Panc1 (cell line): Measurements from ENCODE around the gene PPP1R14C. TPM values are rescaled to one million over a fixed set of nuclear protein-coding genes. Genes with fewer than 3 reads are reported as not detected.

Experiments
- ATAC-seq: fragments of 200-7000 bp; cut with Tn5 transposase; 2 replicates; pipeline ENCODE4 v1.9.1; 2020; ENCODE audit warnings: mild to moderate bottlenecking, moderate library complexity
- BruUV-seq: library from RNA; stranded (reverse); fragments of 400-500 nt; replicated peaks from 2 replicates; lab custom pipeline; 2021; lab: Mats Ljungman, UMichigan
- CTCF ChIA-PET: fragments of 300-600 bp; sonication (Branson Sonifier 250); formaldehyde crosslinking; loops from one replicate; lab custom pipeline; 2022; ENCODE audit warnings: antibody characterized with exemption; lab: Charles Lee
- POLR2A ChIA-PET: fragments of 300-600 bp; sonication (Branson Sonifier 250); formaldehyde crosslinking; loops from one replicate; lab custom pipeline; 2022; ENCODE audit warnings: antibody characterized with exemption; lab: Charles Lee
- DNase-seq: peaks from one replicate; pipeline ENCODE4 v3.0.0-alpha.2; 2010; ENCODE audit warnings: low read depth, low spot score
- H3K27ac ChIP-seq: 2 replicates; pipeline ENCODE4 v1.5.1; 2011; ENCODE audit warnings: mild to moderate bottlenecking, low read length, inconsistent platforms
- H3K27me3 ChIP-seq: fragments of 200-500 bp; sonication (Bioruptor generic); 2 replicates; pipeline ENCODE4 v1.6.0; 2014; ENCODE audit warnings: low read length, inconsistent platforms; ENCODE audit not compliant: control insufficient read depth, insufficient read depth
- H3K36me3 ChIP-seq: fragments of 200-500 bp; sonication (Bioruptor generic); 2 replicates; pipeline ENCODE4 v1.5.1; 2014; ENCODE audit warnings: inconsistent platforms, mild to moderate bottlenecking, low read length, moderate library complexity; ENCODE audit not compliant: control insufficient read depth, insufficient read depth
- H3K4me1 ChIP-seq: 2 replicates; pipeline ENCODE4 v1.5.1; 2011; ENCODE audit warnings: inconsistent platforms, mild to moderate bottlenecking, low read length, moderate library complexity; ENCODE audit not compliant: control insufficient read depth, insufficient read depth
- H3K4me3 ChIP-seq, 2 experiments: 2 replicates each; pipeline ENCODE4 v1.5.1; 2011 to 2012; ENCODE audit warnings: low read depth in 2 of 2, low read length in 2 of 2, mild to moderate bottlenecking in 2 of 2, inconsistent platforms in 1 of 2, moderate library complexity in 1 of 2
- H3K9me3 ChIP-seq: fragments of 200-500 bp; sonication (Bioruptor generic); 2 replicates; pipeline ENCODE4 v1.5.1; 2014; ENCODE audit warnings: low read depth, mild to moderate bottlenecking, inconsistent platforms, low read length, moderate library complexity; ENCODE audit not compliant: control insufficient read depth, insufficient read depth
- POLR2AphosphoS5 ChIP-seq: IDR thresholded peaks from 2 replicates; pipeline ENCODE4 v1.6.1; 2012; ENCODE audit warnings: mild to moderate bottlenecking, low read depth, low read length, moderate library complexity
- SIN3A ChIP-seq: IDR thresholded peaks from 2 replicates; pipeline ENCODE4 v1.6.1; 2012; ENCODE audit warnings: low read depth, mild to moderate bottlenecking, low read length, moderate library complexity, borderline replicate concordance; ENCODE audit not compliant: insufficient read depth
- TCF7L2 ChIP-seq: IDR thresholded peaks from 2 replicates; pipeline ENCODE4 v1.6.1; 2011; ENCODE audit warnings: mild to moderate bottlenecking, low read depth, low read length, inconsistent platforms
- in situ Hi-C: cut with HindIII; loops from 2 replicates; pipeline ENCODE4 v1.10.0; 2016; ENCODE audit warnings: low sequenced_read_pairs, low pct_unique_long_range_greater_than_20kb
- intact Hi-C: fragments of 100-400 bp; cut with micrococcal nuclease; formaldehyde crosslinking; loops from one replicate; pipeline ENCODE4 v1.10.0; 2022; ENCODE audit not compliant: unreplicated experiment
- total RNA-seq: library from RNA; stranded (reverse); gene quantifications from one replicate; pipeline ENCODE4 v1.2.1, GENCODE V29; 2021; ENCODE audit not compliant: unreplicated experiment
- TF ChIP-seq, protein P1 (sequence below): fragments of 450-650 bp; IDR thresholded peaks from 2 replicates; pipeline ENCODE4 v1.5.1; 2017; ENCODE audit warnings: mild to moderate bottlenecking
- TF ChIP-seq, protein P2 (sequence below), 2 experiments: IDR thresholded peaks; 2 replicates each; pipeline ENCODE4 v1.6.1; 2011 to 2012; ENCODE audit warnings: low read depth in 2 of 2, control low read depth in 1 of 2, low read length in 1 of 2, mild to moderate bottlenecking in 1 of 2, moderate library complexity in 1 of 2; ENCODE audit not compliant: insufficient read depth in 1 of 2

PPP1R14C gene
- total RNA-seq, 1 experiment from 2014 or later = not detected

DNA sequence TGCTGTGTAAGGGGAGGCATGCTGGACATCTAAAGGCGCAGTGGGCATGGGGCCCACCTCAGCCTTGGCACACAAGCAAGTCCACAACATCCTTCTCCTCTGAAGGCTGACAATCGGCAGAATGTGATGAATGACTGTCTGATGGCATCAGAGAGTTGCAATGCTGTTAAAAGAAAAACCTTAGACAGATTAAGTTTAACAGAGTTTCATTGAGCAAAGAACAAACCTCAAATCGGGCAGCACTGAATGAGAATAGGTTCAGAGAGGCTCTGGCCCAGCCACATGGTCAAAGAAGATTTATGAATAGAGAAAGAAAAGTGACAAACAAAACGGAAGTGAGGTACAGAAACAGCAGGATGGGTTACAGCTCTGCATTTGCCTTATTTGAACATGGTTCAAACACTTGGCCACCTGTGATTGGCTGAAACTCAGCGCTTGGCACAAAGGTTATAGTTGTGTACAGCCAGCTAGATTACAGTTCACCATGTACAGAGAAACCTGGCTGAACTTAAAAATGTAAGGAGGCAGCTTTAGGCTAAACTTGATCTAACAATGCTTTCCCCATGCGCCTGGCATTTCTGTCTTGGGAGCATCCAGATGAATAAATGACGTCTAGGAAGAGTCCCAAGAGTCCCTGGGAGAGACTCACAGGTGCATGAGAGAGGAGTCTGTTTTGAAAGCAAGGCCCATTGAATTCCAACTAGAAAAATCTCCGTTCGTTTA lies 127.6 kb downstream of the PPP1R14C start:
- Histone ChIP-seq H3K27ac (no peak overlapping the region), H3K36me3 (no peaks in the 10 kb centered on the region), H3K27me3 (no peaks in the 10 kb centered on the region), H3K9me3 (no peaks in the 10 kb centered on the region), H3K4me3 (no peak overlapping the region), H3K4me1 (no peaks in the 10 kb centered on the region)
- no TSS peak for BruUV-seq
- ATAC-seq (no peak), DNase-seq (no peak)
- POLR2A ChIA-PET = no interaction called here
- TF ChIP-seq SIN3A (no peak), TCF7L2 (no peak), POLR2AphosphoS5 (no peak)
- CTCF ChIA-PET = no interaction called here
- intact Hi-C loops = no loop called here
- in situ Hi-C loops = no loop called here

DNA sequence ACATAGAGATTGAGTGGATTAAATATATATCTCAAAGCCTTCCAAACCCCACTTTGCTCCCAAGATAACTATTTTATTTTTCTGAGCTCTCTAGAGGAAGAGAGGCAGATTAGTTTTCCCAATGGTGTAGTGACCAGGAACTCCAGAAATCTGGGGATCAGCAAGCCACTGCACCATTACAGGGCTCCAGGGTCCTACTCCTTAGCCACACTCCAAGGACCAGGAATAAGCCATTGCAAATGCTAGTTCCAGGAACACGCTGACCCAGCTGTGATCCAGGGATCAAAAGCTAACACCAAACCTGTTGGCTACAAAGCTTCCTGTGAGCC lies 128.3 kb downstream of the PPP1R14C start:
- TF ChIP-seq, protein P1, sequence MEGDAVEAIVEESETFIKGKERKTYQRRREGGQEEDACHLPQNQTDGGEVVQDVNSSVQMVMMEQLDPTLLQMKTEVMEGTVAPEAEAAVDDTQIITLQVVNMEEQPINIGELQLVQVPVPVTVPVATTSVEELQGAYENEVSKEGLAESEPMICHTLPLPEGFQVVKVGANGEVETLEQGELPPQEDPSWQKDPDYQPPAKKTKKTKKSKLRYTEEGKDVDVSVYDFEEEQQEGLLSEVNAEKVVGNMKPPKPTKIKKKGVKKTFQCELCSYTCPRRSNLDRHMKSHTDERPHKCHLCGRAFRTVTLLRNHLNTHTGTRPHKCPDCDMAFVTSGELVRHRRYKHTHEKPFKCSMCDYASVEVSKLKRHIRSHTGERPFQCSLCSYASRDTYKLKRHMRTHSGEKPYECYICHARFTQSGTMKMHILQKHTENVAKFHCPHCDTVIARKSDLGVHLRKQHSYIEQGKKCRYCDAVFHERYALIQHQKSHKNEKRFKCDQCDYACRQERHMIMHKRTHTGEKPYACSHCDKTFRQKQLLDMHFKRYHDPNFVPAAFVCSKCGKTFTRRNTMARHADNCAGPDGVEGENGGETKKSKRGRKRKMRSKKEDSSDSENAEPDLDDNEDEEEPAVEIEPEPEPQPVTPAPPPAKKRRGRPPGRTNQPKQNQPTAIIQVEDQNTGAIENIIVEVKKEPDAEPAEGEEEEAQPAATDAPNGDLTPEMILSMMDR = no peak
- no peak for TF ChIP-seq TCF7L2
- no peak for TF ChIP-seq POLR2AphosphoS5
- TF ChIP-seq, protein P2, sequence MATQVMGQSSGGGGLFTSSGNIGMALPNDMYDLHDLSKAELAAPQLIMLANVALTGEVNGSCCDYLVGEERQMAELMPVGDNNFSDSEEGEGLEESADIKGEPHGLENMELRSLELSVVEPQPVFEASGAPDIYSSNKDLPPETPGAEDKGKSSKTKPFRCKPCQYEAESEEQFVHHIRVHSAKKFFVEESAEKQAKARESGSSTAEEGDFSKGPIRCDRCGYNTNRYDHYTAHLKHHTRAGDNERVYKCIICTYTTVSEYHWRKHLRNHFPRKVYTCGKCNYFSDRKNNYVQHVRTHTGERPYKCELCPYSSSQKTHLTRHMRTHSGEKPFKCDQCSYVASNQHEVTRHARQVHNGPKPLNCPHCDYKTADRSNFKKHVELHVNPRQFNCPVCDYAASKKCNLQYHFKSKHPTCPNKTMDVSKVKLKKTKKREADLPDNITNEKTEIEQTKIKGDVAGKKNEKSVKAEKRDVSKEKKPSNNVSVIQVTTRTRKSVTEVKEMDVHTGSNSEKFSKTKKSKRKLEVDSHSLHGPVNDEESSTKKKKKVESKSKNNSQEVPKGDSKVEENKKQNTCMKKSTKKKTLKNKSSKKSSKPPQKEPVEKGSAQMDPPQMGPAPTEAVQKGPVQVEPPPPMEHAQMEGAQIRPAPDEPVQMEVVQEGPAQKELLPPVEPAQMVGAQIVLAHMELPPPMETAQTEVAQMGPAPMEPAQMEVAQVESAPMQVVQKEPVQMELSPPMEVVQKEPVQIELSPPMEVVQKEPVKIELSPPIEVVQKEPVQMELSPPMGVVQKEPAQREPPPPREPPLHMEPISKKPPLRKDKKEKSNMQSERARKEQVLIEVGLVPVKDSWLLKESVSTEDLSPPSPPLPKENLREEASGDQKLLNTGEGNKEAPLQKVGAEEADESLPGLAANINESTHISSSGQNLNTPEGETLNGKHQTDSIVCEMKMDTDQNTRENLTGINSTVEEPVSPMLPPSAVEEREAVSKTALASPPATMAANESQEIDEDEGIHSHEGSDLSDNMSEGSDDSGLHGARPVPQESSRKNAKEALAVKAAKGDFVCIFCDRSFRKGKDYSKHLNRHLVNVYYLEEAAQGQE (IDR thresholded peaks at IDR 0.05; ENCODE audit: insufficient read depth in 1 of 2, low read depth in 2 of 2, low read length in 1 of 2) = no peak
- intact Hi-C loops (no loop called here), in situ Hi-C loops (no loop called here)
- no peak for ATAC-seq
- H3K4me1 ChIP-seq = no peaks in the 10 kb centered on the region
- CTCF ChIA-PET = no interaction called here
- BruUV-seq = no TSS peak
- H3K27me3 ChIP-seq = no peaks in the 10 kb centered on the region
- no peak for DNase-seq
- H3K4me3 ChIP-seq = no peak overlapping the region
- no peaks in the 10 kb centered on the region for H3K36me3 ChIP-seq
- POLR2A ChIA-PET = no interaction called here
- no peak overlapping the region for H3K27ac ChIP-seq
- H3K9me3 ChIP-seq = no peaks in the 10 kb centered on the region

DNA sequence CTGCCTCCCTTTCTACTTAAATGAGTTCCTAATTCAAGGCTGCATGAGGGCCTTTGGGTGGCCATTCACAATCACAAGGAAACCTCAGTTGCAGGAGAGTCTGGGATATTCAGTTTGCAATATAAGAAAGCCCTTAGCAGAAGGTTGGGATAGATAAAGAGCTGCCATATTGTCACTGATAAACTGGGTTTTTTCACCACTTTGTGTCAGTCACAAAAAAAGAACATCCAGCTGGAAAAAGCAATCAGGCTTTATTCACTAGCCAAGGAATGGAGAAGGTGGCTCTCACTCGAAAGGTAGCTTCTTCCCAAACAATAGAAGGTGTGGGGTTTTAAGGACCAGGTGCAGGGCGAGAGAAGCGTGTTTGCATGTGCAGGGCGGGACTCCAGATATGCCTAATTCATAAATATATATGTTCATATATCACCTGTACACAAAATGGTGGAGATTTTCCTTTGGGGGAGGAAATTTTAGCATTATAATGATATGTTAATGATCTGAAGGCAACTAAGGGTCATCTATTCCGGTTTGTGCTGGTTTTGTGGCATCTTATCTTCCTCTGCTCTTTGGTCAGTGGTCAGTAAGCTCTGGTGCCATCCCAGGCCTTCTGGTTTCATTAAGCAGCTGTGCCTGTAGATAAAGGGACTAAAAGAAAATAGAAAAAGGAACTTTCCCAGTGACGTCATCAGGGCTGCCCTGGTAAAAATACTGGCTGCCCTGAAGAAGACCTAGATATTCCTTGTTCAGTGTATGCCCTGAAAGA lies 128.8 kb downstream of the PPP1R14C start:
- Histone ChIP-seq H3K4me3 (no peak overlapping the region), H3K27me3 (no peaks in the 10 kb centered on the region), H3K4me1 (no peaks in the 10 kb centered on the region), H3K36me3 (no peaks in the 10 kb centered on the region), H3K9me3 (no peaks in the 10 kb centered on the region), H3K27ac (no peak overlapping the region)
- in situ Hi-C loops (no loop called here), intact Hi-C loops (no loop called here)
- ATAC-seq (no peak), DNase-seq (no peak)
- ChIA-PET POLR2A (no interaction called here), CTCF (no interaction called here)
- TF ChIP-seq SIN3A (no peak), POLR2AphosphoS5 (no peak), TCF7L2 (no peak)
- TF ChIP-seq, protein P1 = no peak
- TF ChIP-seq, protein P2 (IDR thresholded peaks at IDR 0.05; ENCODE audit: insufficient read depth in 1 of 2, low read depth in 2 of 2, low read length in 1 of 2) = no peak
- BruUV-seq = no TSS peak
